Measurements from ENCODE around the gene NUDT1. TPM values are rescaled to one million over a fixed set of nuclear protein-coding genes. Genes with fewer than 3 reads are reported as not detected.

NUDT1 gene
- total RNA-seq, 1 donor from 2014 or later, result 12.0 TPM

DNA sequence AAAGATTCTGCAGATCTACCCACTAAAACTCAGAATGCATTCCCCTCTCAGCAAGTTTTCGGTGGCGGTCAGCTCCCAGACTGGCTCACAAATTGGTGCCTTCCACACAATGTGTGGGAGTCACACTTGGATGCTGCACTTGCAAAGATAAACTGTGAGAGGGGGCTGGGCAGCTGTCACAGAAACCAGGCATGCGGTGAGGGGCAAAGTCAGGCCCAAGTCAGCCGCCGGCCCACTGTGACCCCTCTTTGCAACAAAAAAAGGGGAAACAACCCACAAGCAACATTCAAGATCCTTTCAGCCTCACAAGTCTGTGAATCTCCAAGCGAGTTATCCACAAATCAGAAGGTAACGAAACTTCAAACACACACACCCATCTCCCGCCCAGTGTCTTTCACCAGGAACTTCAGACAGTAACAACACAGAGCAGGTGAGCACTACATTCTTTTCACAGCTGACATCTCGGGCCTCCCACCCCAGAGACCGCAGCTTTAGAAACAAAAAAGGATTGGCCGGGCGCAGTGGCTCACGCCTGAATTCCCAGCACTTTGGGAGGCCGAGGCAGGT is 40.2 kb downstream of the NUDT1 start:
- Mint-ChIP-seq H3K4me3 (ENCODE audit: unreplicated experiment) (no peak overlapping the region), H3K27me3 (ENCODE audit: low read depth, unreplicated experiment) (no peaks in the 10 kb centered on the region), H3K36me3 (ENCODE audit: low read depth, unreplicated experiment) (peaks cover 2% of the 10 kb centered on the region), H3K9me3 (ENCODE audit: unreplicated experiment) (no peaks in the 10 kb centered on the region), H3K27ac (ENCODE audit: unreplicated experiment) (no peak overlapping the region), H3K4me1 (ENCODE audit: low read depth, unreplicated experiment) (peaks cover 10% of the 10 kb centered on the region)
- Histone ChIP-seq H3K4me1 (ENCODE audit: insufficient read depth, low read length) (peaks cover 7% of the 10 kb centered on the region), H3K36me3 (ENCODE audit: insufficient read depth, low read length) (no peaks in the 10 kb centered on the region), H3K9me3 (ENCODE audit: insufficient read depth, low read depth, low read length) (no peaks in the 10 kb centered on the region), H3K9ac (ENCODE audit: low read length) (no peak overlapping the region), H3K79me2 (ENCODE audit: insufficient read depth, low read length) (peaks cover 27% of the 10 kb centered on the region), H3K27me3 (ENCODE audit: insufficient read depth, low read length) (no peaks in the 10 kb centered on the region), H2AFZ (ENCODE audit: low read depth, low read length) (no peak overlapping the region), H3K4me3 (ENCODE audit: insufficient read depth, low read depth, low read length) (no peak overlapping the region), H4K20me1 (ENCODE audit: insufficient read depth, low read length) (peaks cover 60% of the 10 kb centered on the region), H3K27ac (ENCODE audit: low read depth, low read length) (no peak overlapping the region), H3K4me2 (ENCODE audit: low read length) (no peak overlapping the region)
- TF ChIP-seq, protein P1, sequence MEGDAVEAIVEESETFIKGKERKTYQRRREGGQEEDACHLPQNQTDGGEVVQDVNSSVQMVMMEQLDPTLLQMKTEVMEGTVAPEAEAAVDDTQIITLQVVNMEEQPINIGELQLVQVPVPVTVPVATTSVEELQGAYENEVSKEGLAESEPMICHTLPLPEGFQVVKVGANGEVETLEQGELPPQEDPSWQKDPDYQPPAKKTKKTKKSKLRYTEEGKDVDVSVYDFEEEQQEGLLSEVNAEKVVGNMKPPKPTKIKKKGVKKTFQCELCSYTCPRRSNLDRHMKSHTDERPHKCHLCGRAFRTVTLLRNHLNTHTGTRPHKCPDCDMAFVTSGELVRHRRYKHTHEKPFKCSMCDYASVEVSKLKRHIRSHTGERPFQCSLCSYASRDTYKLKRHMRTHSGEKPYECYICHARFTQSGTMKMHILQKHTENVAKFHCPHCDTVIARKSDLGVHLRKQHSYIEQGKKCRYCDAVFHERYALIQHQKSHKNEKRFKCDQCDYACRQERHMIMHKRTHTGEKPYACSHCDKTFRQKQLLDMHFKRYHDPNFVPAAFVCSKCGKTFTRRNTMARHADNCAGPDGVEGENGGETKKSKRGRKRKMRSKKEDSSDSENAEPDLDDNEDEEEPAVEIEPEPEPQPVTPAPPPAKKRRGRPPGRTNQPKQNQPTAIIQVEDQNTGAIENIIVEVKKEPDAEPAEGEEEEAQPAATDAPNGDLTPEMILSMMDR (IDR thresholded peaks at IDR 0.05; ENCODE audit: insufficient read depth, low read depth, low read length), result no peak
- TF ChIP-seq EZH2 (IDR thresholded peaks at IDR 0.05; ENCODE audit: insufficient read depth, low read length), result no peak
- DNase-seq (ENCODE audit: low read depth) (no peak), FAIRE-seq (no peak)

DNA sequence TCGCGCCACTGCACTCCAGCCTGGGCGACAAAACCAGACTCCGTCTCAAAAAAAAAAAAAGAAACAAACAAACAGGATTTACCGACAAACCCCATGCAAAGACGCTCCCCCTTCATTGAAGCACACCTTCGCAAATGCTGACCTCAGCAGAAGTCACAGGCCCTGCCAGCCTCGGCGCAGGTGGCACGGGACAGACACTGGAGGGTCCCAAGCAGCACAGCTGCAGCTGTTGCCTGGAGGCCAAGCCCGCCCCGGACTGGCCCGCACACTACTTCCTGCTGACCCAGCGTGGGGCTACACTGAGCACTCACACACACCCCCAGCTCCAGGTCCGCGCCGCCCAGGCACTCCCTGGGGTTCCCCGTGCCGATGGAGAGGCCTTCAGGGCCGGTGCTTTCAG is 41.0 kb downstream of the NUDT1 start:
- H3K27ac Mint-ChIP-seq (ENCODE audit: unreplicated experiment), result no peak overlapping the region
- no peak for TF ChIP-seq EZH2 (IDR thresholded peaks at IDR 0.05; ENCODE audit: insufficient read depth, low read length)
- TF ChIP-seq, protein P1 (IDR thresholded peaks at IDR 0.05; ENCODE audit: insufficient read depth, low read depth, low read length), result no peak
- Histone ChIP-seq H3K79me2 (ENCODE audit: insufficient read depth, low read length) (peaks cover 27% of the 10 kb centered on the region), H4K20me1 (ENCODE audit: insufficient read depth, low read length) (peaks cover 56% of the 10 kb centered on the region), H3K4me2 (ENCODE audit: low read length) (no peak overlapping the region), H3K4me3 (ENCODE audit: insufficient read depth, low read depth, low read length) (no peak overlapping the region), H3K36me3 (ENCODE audit: insufficient read depth, low read length) (no peaks in the 10 kb centered on the region), H3K9me3 (ENCODE audit: insufficient read depth, low read depth, low read length) (no peaks in the 10 kb centered on the region), H3K27me3 (ENCODE audit: insufficient read depth, low read length) (no peaks in the 10 kb centered on the region), H3K4me1 (ENCODE audit: insufficient read depth, low read length) (peaks cover 7% of the 10 kb centered on the region), H3K27ac (ENCODE audit: low read depth, low read length) (no peak overlapping the region), H3K9ac (ENCODE audit: low read length) (no peak overlapping the region), H2AFZ (ENCODE audit: low read depth, low read length) (no peak overlapping the region)
- no peak overlapping the region for H3K4me3 Mint-ChIP-seq (ENCODE audit: unreplicated experiment)
- H3K4me1 Mint-ChIP-seq (ENCODE audit: low read depth, unreplicated experiment), result peaks cover 10% of the 10 kb centered on the region
- H3K9me3 Mint-ChIP-seq (ENCODE audit: unreplicated experiment), result no peaks in the 10 kb centered on the region
- H3K27me3 Mint-ChIP-seq (ENCODE audit: low read depth, unreplicated experiment), result no peaks in the 10 kb centered on the region
- no peak for FAIRE-seq
- DNase-seq (ENCODE audit: low read depth), result no peak
- no peaks in the 10 kb centered on the region for H3K36me3 Mint-ChIP-seq (ENCODE audit: low read depth, unreplicated experiment)

DNA sequence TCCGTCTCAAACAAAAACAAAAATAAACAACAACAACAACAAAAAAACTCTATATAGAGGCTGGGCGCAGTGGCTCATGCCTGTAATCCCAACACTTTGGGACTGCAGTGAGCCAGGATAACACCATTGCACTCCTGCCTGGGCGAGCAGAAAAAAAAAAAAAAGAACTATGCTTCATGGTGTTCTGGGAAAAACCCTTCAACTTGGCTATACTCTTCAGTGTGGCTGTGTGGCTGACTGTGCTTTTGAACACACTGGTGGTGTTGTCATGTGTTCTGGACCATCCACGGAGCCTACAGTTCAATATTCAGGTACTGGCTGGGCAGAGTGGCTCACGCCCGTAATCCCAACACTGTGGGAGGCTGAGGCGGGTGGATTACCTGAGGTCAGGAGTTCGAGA is 45.7 kb downstream of the NUDT1 start:
- Histone ChIP-seq H3K9ac (ENCODE audit: low read length) (no peak overlapping the region), H3K27me3 (ENCODE audit: insufficient read depth, low read length) (no peaks in the 10 kb centered on the region), H3K36me3 (ENCODE audit: insufficient read depth, low read length) (no peaks in the 10 kb centered on the region), H3K27ac (ENCODE audit: low read depth, low read length) (no peak overlapping the region), H3K9me3 (ENCODE audit: insufficient read depth, low read depth, low read length) (no peaks in the 10 kb centered on the region), H4K20me1 (ENCODE audit: insufficient read depth, low read length) (peaks cover 37% of the 10 kb centered on the region), H3K4me2 (ENCODE audit: low read length) (no peak overlapping the region), H2AFZ (ENCODE audit: low read depth, low read length) (no peak overlapping the region), H3K4me3 (ENCODE audit: insufficient read depth, low read depth, low read length) (no peak overlapping the region), H3K79me2 (ENCODE audit: insufficient read depth, low read length) (peaks cover 20% of the 10 kb centered on the region), H3K4me1 (ENCODE audit: insufficient read depth, low read length) (no peaks in the 10 kb centered on the region)
- no peaks in the 10 kb centered on the region for H3K4me1 Mint-ChIP-seq (ENCODE audit: low read depth, unreplicated experiment)
- DNase-seq (ENCODE audit: low read depth), result no peak
- no peak overlapping the region for H3K27ac Mint-ChIP-seq (ENCODE audit: unreplicated experiment)
- H3K36me3 Mint-ChIP-seq (ENCODE audit: low read depth, unreplicated experiment), result peaks cover 6% of the 10 kb centered on the region
- no peak for FAIRE-seq
- no peaks in the 10 kb centered on the region for H3K9me3 Mint-ChIP-seq (ENCODE audit: unreplicated experiment)
- H3K27me3 Mint-ChIP-seq (ENCODE audit: low read depth, unreplicated experiment), result peaks cover 2% of the 10 kb centered on the region
- TF ChIP-seq, protein P1 (IDR thresholded peaks at IDR 0.05; ENCODE audit: insufficient read depth, low read depth, low read length), result no peak
- no peak for TF ChIP-seq EZH2 (IDR thresholded peaks at IDR 0.05; ENCODE audit: insufficient read depth, low read length)
- no peak overlapping the region for H3K4me3 Mint-ChIP-seq (ENCODE audit: unreplicated experiment)

Data from astrocyte (in vitro differentiated cells and primary cell).